CMK (cell line): ENCODE data around the gene PON2.

Experiments used
- DNase-seq: peaks from one replicate; pipeline ENCODE4 v3.0.0-alpha.2; 2010; ENCODE audit warnings: low read depth

Gene PON2

DNA sequence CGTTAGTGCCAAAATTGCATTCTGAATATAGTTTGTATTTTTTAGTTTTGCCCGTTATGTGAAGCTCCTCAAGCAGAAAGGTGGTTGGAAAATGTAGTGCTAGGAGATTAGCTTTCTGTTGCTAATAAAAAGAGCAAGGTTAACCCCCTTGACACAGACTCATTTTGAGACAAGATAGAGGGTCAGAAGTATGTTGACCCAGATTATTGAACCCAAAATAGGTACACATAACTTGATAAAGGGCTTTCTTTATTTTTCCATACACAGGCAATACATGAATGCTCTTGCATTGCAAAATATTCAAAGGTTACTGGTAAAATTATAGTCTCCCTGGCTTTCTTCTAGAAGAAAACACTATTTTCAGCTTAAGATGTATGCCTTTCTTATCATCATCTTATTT is 10.0 kb upstream of the PON2 start:
- no peak for DNase-seq

DNA sequence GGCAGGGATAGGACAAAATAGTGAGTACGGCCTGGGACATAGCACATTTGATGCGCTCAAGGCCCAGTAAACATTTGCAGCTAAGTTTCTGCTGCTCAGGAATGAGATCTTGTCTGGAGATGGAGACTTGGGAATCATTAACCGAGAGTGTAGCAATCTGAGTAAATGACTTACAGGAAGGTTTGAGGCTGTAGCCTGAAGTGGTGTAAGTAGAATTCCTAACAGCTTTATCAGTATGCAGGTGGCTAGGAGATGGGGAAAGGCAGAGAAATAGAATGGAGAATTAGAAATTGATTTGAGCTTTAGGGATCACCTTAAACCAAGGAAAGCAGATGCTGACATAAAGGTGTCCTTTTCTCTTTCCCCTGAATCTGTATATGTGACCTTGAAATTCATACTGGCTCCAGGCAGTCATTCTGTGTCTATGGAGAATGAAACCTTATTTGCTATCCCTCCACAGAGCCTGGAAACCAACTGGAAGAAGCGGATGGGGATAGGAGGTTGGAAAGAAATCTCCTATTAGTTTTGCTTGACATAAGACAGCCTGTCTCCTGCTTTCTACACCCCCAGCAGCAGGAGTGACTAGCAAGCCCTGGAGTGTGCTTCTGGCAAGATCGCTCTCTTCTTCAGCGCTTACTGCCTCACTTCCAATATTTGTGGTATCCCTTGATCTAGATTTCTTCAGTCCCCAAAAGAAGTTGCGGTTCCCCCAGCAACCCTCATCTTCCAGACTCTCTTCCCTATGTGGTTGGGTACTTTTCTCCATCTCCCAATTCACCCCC is 6.4 kb upstream of the PON2 start:
- no peak for DNase-seq

DNA sequence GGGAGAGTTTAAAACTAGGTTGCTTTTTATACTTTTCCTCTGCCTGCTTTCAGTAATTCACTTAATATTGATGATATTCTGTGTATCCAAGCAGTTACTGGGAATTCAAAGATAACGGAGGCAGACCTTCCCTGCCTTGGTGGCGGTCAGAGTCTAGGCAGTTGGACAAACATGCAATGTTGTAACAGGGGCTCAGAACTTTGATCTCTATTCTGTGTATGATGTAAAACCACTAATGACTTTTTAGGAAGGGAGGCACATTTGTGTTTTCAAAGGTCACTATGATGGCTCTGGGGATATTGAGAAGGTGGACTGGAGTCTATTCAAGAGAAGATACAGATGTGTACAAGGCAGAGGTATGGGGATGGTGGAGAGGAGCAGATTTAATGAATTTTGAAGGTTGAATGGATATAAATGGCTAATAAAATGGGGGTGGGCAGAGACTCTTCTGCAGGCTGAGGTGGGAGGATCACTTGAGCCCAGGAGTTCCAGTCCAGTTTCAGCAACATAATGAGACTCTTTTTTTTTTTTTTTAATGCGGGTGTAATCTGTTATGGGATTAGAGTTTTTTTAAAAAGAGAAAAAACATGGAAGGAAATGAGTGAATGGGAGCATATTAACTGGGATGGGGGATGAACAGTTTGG is 5.7 kb upstream of the PON2 start:
- no peak for DNase-seq

DNA sequence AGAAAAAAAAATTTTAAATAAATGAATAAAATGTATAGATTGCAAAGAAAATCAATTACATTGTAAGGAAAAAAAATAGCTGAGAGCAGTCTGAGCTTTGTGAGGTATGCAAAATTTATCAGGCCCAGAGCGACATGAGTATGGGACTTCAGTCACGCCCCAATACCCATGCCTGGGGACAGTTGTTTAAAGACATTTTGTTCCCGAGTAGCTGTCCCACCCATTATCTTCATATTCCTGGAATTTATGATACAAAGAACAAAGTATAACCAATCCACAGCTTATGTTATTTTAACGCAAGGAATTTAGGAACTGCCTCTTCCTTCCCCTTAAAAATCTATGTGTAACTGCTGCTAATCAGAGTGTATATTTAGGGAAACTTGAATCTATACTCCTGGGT is 1.6 kb upstream of the PON2 start:
- no peak for DNase-seq

DNA sequence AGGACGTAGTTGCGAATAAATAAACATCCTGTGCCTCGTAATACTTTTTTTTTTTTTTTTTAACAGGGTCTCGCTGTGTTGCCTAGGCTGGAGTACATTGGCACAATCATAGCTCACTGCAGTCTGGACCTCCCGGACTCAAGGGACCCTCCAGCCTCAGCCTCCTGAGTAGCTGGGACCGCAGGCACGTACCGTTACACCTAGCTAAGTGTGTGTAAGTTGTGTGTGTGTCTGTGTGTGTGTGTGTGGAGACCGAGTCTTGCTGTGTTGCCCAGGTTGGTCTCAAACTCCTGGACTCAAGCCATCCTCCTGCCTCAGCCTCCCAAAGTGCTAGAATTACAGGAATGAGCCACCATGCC is 573 bp upstream of the PON2 start:
- DNase-seq, result no peak

DNA sequence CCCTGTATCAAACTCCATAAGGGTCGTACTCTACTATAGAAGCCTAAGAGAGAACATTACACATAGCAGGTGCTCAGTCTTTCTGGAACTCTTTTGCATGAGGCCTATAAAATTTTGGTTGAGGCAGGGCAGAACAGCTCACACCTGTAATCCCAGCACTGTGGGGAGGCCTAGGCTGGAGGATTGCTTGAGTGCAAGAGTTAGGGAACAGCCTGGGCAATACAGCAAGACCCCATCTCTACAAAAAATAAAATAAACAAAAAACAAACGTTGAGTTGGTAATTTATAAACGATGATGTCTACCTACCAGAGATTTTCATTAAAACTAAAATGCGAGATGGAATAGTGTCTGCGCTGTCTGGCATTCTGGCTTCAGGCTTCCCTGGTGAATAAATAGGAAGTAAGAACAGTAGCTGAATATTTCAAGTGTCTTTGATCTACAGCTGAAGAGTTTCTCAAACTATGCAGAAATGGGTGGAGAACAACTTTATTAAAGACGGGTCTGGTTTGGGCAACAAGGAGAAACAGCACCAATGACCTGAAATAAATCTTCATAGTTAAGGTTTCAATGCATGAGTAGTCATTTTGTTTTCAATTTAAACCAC is 774 bp downstream of the PON2 start:
- no peak for DNase-seq

DNA sequence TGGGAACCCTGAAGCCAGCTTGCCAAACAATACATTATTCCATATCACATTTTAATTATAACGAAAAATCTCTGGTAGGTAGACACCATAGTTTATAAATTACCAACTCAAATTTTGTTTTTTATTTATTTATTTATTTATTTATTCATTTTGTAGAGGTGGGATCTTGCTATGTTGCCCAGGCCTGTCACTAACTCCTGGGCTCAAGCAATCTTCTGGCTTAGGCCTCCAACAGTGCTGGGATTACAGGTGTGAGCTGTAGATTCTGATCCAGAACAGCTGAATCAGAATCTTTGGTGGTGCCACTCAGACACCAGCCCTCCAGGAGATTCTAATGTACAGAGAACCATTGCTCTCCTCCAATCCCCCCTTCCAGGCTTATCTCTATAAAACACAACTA is 1.7 kb downstream of the PON2 start:
- no peak for DNase-seq

DNA sequence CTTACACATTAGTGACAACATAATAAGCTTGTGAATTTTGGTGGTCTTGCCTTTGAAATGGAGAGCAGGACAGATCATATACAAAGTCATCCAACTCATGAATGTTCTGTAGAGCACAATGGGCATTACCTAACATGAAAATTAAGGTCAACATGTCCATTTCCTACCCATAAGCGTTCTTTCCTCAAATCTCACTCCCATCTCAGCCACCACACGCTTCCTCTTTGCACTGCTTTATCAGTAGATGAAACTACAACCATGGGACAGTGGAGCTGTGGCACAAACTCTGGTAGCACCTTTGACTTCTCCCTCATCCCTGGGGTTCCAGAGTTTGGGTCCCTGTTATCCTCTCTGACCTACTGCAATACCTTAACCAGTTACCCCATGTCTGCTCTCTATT is 2.2 kb downstream of the PON2 start:
- DNase-seq, result no peak

DNA sequence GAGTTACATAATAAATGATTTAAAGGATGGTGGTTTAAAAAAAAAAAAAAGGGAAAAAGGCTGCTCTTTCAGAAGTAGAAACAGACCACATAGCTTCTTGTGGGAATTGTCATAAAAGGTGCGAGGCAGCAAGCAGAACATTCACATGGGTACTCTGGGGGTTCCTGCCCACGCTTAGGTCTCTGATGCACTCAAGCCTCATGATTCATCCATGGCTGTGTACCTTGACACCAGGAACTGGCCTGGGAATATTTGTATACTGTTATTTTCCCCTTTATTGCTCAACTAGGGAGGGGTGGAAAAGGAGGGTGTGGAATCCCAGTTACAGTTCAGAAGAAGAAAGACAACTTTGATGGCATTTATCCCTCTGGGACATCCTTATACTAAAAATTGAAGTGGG is 4.0 kb downstream of the PON2 start:
- DNase-seq, result no peak

DNA sequence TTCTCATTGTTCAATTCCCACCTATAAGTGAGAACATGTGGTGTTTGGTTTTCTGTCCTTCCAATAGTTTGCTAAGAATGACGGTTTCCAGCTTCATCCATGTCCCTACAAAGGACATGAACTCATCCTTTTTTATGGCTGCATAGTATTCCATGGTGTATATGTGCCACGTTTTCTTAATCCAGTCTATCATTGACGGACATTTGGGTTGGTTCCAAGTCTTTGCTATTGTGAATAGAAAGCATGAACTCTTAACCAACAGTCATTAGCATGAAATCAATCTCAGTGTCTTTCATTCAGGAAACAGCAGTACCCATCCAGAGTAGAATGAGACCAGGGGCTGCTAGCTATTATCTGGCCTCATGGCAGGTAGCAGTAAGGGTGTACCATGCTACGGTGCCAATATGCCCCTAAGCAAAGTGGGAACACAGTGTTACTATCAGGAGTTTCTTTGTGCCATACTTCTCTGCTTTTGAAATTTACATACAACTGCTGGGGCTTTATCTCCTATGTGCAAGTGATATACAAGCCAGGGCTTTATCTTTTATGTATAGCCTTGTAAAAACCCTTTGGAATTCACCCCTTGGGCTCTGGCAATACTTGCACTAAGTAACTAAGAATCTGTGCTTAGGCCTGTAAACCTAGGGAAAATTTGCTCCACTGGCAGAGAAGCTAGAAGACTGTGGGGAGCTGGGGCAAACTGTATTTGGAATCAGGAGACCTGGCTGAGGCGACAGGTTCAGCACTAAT is 5.4 kb downstream of the PON2 start:
- no peak for DNase-seq

DNA sequence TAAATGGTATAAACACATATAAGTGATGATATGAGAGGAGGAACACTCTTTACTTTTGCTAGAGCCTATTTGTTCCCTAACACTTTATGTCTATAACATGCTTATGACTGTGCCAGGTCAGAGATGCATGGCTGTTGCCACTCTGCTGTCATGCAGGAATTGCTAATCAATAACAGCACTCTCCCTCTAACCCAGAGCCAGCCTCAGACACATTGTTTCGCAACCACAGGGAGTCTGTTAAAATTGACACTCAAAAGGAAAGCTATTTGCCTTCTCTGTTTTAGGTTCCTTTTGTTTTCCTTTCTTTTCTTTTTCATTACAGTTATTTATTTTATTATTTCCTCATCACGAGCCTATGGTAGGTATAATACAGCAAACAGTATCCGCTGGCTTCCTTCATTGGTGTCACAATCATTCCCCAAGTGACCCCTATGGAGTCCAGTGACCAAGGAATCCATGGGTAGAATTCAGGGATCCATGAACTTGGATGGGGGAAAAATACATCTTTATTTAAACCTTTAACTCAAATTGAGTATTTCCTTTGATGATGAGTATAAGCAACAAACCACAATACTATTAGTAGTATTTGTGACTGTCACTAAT is 6.8 kb downstream of the PON2 start:
- no peak for DNase-seq

DNA sequence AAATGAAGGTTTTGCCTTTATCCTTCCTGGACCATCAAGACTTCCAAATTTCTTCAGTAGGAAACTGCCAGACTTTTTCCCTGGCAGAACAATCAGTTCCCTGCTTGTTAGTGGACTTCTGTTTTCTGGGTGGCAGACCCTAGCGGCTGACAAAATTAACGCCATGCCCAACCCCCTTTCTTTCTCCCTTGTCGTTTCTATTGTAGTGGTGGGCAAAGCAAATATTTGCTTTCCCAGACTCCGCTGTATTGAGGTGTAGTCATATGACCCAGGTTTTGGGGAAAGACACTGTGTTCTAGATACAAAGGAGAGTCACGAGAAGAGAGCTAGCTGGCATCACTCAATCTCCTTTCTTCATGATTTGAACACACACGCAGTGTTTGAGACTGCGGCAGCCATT is 7.7 kb downstream of the PON2 start:
- no peak for DNase-seq

DNA sequence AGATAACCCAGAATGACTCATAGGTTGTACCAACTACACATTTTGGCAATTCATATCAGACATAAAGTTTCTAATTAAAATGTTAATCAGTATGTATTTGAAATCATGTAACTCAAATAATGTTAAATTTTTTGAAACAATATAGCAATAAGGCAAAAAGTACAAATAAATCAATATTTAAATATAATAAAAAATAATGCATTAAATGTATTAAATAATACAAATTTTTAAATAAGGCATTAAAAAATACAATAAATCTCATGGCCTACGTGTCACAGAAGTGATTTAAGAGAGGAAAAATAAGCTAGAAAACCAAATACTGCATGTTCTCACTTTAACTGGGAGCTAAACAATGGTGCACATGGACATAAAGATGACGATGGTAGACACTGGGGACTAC is 9.1 kb downstream of the PON2 start:
- no peak for DNase-seq

DNA sequence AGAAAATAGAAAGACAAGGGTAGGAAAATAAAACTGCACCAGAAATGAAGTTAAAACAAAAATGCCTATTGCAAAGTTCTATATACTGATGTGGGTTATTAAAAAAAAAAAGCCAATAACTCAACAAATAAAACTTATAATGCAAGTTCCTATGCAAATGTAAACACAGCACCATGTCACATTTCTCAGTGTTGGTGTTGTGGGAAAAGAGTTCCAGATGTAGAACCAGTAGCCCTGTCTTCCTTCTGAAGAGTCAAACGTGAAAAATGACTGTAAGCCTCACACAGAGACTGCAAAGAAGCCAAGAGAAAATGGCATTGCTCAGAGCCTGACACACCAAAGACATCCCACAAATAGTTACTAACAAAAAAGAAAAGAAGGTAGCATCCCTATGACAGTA is 10.1 kb downstream of the PON2 start:
- DNase-seq, result no peak

DNA sequence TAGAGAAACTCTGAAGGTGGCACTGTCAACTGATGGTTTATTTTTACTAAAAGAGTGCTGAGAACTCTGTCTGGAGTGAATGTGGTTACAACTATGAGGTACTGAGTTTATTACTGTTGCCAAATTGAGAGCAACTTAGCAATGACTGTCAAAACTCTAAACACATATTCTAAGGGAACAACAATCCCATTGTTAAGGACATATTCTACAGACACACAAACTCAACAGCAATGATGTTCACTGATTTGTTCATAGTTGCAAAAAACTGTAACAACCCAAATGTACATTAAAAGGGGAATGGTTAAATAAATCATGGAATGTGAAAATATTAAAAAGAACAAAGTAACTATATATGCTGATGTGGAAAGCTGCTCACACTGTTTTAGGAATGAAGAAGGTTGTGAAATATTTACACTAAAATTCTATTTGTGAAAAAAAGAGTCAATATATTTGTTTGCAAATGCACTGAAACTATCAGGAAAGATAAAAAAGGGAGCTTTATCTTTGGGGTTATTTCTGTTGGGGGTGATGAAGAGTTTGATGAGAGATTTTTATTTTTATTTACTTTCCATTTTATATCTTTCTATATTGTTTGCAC is 12.9 kb downstream of the PON2 start:
- DNase-seq, result no peak

DNA sequence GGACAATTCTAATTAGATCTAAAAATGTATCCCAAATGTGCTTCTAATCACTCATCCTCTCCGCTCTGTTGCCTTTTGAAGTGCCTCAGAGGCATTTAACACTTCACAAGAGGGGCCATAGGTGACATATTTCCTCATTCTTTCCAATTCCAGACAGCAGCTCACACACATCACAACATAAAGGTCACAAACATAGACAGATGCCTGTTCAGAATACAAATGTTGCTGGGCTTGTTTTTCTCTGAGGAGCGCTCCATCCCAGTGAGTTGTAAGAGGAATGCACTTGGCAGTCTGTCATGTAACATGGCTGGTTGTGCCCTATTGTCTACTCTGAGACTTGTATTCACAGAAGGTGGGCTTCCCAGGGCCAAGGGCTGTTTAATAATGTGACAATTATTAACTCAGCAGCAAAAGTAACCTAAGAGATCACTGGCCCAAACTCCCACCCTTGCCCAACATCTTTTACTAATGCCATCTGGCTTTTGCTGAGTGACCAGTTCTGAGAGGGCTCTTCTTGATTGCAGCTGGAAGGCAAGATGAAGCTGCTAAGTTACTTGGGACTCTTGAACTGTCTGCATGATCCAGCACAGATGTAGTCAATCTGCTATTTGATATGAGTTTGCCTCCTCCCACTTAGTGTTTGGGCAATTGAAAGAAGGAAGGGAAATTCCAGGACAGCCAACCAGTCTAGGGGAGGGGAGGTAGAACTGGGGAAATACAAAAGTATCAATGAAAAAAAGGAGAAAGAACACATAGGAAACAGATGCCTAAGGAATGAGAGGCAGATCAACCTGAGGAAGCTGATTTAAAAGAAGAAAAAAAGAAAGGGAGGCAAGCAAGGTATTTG is 13.6 kb downstream of the PON2 start:
- DNase-seq, result no peak

DNA sequence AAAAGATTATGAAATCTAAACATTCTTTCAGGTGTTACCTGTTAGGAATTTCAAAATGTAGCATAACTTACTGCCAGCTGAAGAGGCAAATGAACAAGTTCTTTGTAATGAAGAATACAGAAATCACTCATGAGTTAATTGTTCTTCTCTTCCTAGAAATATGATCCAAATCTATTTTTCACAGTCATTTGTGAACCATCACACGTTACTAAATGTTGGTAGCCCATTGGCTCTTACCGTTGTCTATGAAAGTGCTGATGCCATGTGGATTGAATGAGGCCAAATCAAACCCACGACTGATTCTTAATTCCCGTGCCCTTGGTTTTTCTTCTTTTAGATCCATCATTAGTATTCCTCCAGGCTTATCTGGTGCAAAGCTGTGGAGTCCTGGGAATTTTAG is 22.8 kb downstream of the PON2 start:
- DNase-seq, result no peak

DNA sequence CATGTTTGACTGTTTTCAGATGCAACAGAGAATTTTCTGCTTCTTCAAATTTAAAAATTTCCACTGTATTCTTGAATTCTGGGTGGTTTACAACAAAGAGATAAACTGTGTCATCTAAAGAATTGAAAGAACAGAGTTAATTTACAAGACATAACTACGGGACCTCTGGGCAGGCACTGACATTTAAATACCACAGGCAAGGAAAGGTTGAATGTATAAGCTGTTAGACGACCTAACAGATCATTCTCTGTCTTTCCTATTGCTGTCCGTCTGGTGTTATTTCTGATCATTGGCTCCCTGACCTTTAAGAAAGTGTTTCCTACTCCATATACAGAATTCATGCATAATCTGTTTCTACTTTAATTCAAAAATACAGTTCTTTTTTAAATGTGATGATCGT is 23.2 kb downstream of the PON2 start:
- no peak for DNase-seq

DNA sequence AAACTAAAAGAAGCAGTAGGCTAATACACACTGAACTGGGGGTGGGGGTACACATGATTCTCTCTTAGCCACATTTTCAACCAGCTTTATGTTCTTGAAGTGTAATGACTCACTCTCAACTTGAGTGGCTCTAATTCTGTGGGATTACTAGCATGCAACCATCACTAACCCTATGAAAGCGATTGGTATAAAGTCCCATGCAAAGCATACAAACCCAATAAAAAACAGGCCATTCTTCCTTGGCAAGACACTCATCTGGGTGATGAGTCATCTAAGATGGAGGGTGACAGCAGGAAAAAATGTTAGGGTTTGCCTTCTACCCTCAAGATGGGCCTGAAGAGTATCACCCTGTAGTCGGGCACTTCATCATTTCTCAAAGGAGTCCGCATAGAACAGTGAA is 23.8 kb downstream of the PON2 start:
- no peak for DNase-seq

DNA sequence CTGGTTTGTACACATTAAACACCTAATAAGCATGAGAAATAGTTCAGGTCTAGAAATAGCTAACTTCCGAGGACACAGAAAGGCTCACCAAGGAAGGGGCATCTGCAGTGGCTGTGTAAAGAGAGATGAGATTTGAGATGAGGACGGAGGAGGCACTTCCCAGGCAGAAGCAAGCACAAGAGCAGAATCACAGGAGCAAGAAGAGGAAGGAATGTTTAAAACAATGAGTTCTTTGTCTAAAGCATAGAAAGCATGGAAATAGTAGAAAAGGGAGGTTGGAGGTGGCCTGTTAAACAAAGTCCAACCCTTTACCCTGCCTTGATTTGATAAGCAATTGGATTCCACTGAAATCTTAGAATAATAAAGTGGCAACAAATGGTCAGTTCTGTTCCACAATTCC is 27.1 kb downstream of the PON2 start:
- DNase-seq, result no peak

DNA sequence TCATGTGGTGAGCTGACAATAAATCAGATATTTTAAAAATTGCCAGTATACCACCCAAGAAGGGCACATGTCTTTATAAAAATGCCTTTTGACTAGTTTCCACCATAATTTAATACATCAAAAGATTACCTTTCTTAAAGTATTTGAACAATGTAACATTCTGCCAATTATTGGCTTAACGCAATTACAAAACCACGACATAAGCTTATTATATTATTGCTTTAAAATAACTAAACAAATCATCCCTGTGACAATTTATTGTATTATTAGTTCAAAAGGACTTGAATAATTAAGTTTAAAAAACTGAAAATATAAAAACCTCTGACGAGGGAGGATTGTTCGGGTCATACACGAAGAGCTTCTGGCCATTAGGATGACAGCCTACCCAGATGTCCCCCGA is 29.0 kb downstream of the PON2 start:
- DNase-seq, result no peak
